ENCODE measurements around the gene RAB4A.
"Not testable (repeated sequence)": the region's sequence is repeated elsewhere in the genome, so short reads cannot be mapped to it uniquely, and the experiment has no call there.

RAB4A gene

GRCh38 chr1:229272164-229273158 is 1.6 kb downstream of the RAB4A start:
- DNase-seq: peak; percentile 80 to 87

- peak in 1 of 2 experiments; percentile 50 for DNase-seq
These were observed 2.8 kb downstream of the RAB4A start for GRCh38 chr1:229273507-229274232.

GRCh38 chr1:229275005-229275404 is 4.1 kb downstream of the RAB4A start:
- no peak for DNase-seq

GRCh38 chr1:229278120-229278741 is 7.3 kb downstream of the RAB4A start:
- no peak for DNase-seq

GRCh38 chr1:229279242-229279641 is 8.3 kb downstream of the RAB4A start:
- DNase-seq: no peak

- DNase-seq: no peak
These were observed 9.3 kb downstream of the RAB4A start for GRCh38 chr1:229280037-229280828.

GRCh38 chr1:229280921-229281320 is 10.0 kb downstream of the RAB4A start:
- no peak for DNase-seq

- DNase-seq: no peak
These were observed 10.5 kb downstream of the RAB4A start for GRCh38 chr1:229281339-229281926.

- DNase-seq: no peak
These were observed 11.4 kb downstream of the RAB4A start for GRCh38 chr1:229282295-229282823.

- no peak for DNase-seq
These were observed 12.3 kb downstream of the RAB4A start for GRCh38 chr1:229283183-229283611.

GRCh38 chr1:229284887-229285286 is 14.0 kb downstream of the RAB4A start:
- DNase-seq: no peak

- no peak for DNase-seq
These were observed 14.5 kb downstream of the RAB4A start for GRCh38 chr1:229285440-229285839.

- no peak for DNase-seq
These were observed 15.3 kb downstream of the RAB4A start for GRCh38 chr1:229286099-229286766.

GRCh38 chr1:229287267-229287666 is 16.4 kb downstream of the RAB4A start:
- DNase-seq: no peak

GRCh38 chr1:229288516-229288915 is 17.6 kb downstream of the RAB4A start:
- DNase-seq: no peak

- not testable (repeated sequence) for DNase-seq
These were observed 20.8 kb downstream of the RAB4A start for GRCh38 chr1:229291686-229292085.

- DNase-seq: no peak
These were observed 22.8 kb downstream of the RAB4A start for GRCh38 chr1:229293528-229294204.

- no peak for DNase-seq
These were observed 24.8 kb downstream of the RAB4A start for GRCh38 chr1:229295745-229296144.

GRCh38 chr1:229296541-229296941 is 25.6 kb downstream of the RAB4A start:
- no peak for DNase-seq

- no peak for DNase-seq
These were observed 26.8 kb downstream of the RAB4A start for GRCh38 chr1:229297746-229298145.

- DNase-seq: no peak
These were observed 27.5 kb downstream of the RAB4A start for GRCh38 chr1:229298420-229298819.

Data from AML-193 (cell line).